ENCODE results near the gene FHIT. TPM values are rescaled to one million over a fixed set of nuclear protein-coding genes. Genes with fewer than 3 reads are reported as not detected.

Gene FHIT
- total and polyA plus RNA-seq, 2 donors from 2014 or later: 20.2 to 61.2 TPM

GRCh38 chr3:60887574-60887973 lies 363.7 kb downstream of the FHIT start:
- Histone ChIP-seq H3K36me3 (ENCODE audit: control insufficient read depth in 2 of 3, insufficient read depth in 3 of 3, low read length in 3 of 3) (no peaks in the 10 kb centered on the region), H3K4me1 (ENCODE audit: control insufficient read depth in 2 of 3, insufficient read depth in 2 of 3, low read depth in 1 of 3, low read length in 3 of 3) (peaks cover 0 to 4% (median 2%) of the 10 kb centered on the region in 3 donors), H3K27ac (ENCODE audit: low read depth in 2 of 2, low read length in 2 of 2) (no peak overlapping the region), H3K4me3 (ENCODE audit: low read length in 3 of 3) (no peak overlapping the region), H3K9me3 (ENCODE audit: control insufficient read depth in 2 of 3, insufficient read depth in 1 of 3, low read length in 3 of 3) (peaks cover 0 to 3% (median 0%) of the 10 kb centered on the region in 3 donors), H3K9ac (ENCODE audit: low read length in 3 of 3) (no peak overlapping the region), H3K27me3 (ENCODE audit: control insufficient read depth, insufficient read depth, low read length) (no peaks in the 10 kb centered on the region)
- intact Hi-C loops (cut with DNase I): no loop called here
- DNase-seq (peak in 2 of 5 donors; percentile 25 to 37), FAIRE-seq (no peak)
- TF ChIP-seq, protein P1, sequence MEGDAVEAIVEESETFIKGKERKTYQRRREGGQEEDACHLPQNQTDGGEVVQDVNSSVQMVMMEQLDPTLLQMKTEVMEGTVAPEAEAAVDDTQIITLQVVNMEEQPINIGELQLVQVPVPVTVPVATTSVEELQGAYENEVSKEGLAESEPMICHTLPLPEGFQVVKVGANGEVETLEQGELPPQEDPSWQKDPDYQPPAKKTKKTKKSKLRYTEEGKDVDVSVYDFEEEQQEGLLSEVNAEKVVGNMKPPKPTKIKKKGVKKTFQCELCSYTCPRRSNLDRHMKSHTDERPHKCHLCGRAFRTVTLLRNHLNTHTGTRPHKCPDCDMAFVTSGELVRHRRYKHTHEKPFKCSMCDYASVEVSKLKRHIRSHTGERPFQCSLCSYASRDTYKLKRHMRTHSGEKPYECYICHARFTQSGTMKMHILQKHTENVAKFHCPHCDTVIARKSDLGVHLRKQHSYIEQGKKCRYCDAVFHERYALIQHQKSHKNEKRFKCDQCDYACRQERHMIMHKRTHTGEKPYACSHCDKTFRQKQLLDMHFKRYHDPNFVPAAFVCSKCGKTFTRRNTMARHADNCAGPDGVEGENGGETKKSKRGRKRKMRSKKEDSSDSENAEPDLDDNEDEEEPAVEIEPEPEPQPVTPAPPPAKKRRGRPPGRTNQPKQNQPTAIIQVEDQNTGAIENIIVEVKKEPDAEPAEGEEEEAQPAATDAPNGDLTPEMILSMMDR (IDR thresholded peaks at IDR 0.05; ENCODE audit: borderline replicate concordance, extremely low read depth, insufficient read depth): no peak

- Histone ChIP-seq H3K36me3 (ENCODE audit: control insufficient read depth in 2 of 3, insufficient read depth in 3 of 3, low read length in 3 of 3) (no peaks in the 10 kb centered on the region), H3K27ac (ENCODE audit: low read depth in 2 of 2, low read length in 2 of 2) (no peak overlapping the region), H3K4me1 (ENCODE audit: control insufficient read depth in 2 of 3, insufficient read depth in 2 of 3, low read depth in 1 of 3, low read length in 3 of 3) (peaks cover 0 to 4% (median 2%) of the 10 kb centered on the region in 3 donors), H3K27me3 (ENCODE audit: control insufficient read depth, insufficient read depth, low read length) (no peaks in the 10 kb centered on the region), H3K4me3 (ENCODE audit: low read length in 3 of 3) (no peak overlapping the region), H3K9me3 (ENCODE audit: control insufficient read depth in 2 of 3, insufficient read depth in 1 of 3, low read length in 3 of 3) (peaks cover 0 to 7% (median 0%) of the 10 kb centered on the region in 3 donors), H3K9ac (ENCODE audit: low read length in 3 of 3) (no peak overlapping the region)
- intact Hi-C loops (cut with DNase I): no loop called here
- no peak for DNase-seq
- FAIRE-seq: no peak
- TF ChIP-seq, protein P1 (IDR thresholded peaks at IDR 0.05; ENCODE audit: borderline replicate concordance, extremely low read depth, insufficient read depth): no peak
Measured at GRCh38 chr3:60886518-60886917, 364.7 kb downstream of the FHIT start.

DNA sequence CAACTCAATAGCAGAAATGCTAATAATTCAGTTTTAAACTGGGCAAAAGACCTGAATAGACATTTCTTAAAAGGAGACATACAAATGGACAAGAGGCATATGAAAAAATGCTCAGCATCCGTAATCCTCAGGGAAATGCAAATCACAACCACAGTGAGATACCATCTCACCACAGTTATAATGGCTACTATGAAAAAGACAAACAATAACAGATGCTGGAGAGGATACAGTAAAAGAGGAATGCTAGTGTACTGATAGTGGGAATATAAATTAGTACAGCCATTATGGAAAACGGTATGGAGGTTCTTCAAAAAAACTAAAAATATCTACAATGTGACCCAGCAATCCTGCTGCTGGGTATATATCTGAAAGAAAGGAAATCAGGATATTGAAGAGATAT lies 367.2 kb downstream of the FHIT start:
- no peaks in the 10 kb centered on the region for H3K36me3 ChIP-seq (ENCODE audit: control insufficient read depth in 2 of 3, insufficient read depth in 3 of 3, low read length in 3 of 3)
- H3K9ac ChIP-seq (ENCODE audit: low read length in 3 of 3): no peak overlapping the region
- H3K4me3 ChIP-seq (ENCODE audit: low read length in 3 of 3): no peak overlapping the region
- H3K4me1 ChIP-seq (ENCODE audit: control insufficient read depth in 2 of 3, insufficient read depth in 2 of 3, low read depth in 1 of 3, low read length in 3 of 3): peaks cover 0 to 4% (median 2%) of the 10 kb centered on the region in 3 donors
- no peaks in the 10 kb centered on the region for H3K27me3 ChIP-seq (ENCODE audit: control insufficient read depth, insufficient read depth, low read length)
- intact Hi-C loops (cut with DNase I): no loop called here
- DNase-seq (no peak), FAIRE-seq (no peak)
- TF ChIP-seq, protein P1 (IDR thresholded peaks at IDR 0.05; ENCODE audit: borderline replicate concordance, extremely low read depth, insufficient read depth): no peak
- no peak overlapping the region for H3K27ac ChIP-seq (ENCODE audit: low read depth in 2 of 2, low read length in 2 of 2)
- peaks cover 0 to 13% (median 0%) of the 10 kb centered on the region in 3 donors for H3K9me3 ChIP-seq (ENCODE audit: control insufficient read depth in 2 of 3, insufficient read depth in 1 of 3, low read length in 3 of 3)

GRCh38 chr3:60877188-60877587 lies 374.1 kb downstream of the FHIT start:
- H3K9ac ChIP-seq (ENCODE audit: low read length in 3 of 3): no peak overlapping the region
- no peak overlapping the region for H3K27ac ChIP-seq (ENCODE audit: low read depth in 2 of 2, low read length in 2 of 2)
- H3K4me3 ChIP-seq (ENCODE audit: low read length in 3 of 3): no peak overlapping the region
- H3K27me3 ChIP-seq (ENCODE audit: control insufficient read depth, insufficient read depth, low read length): no peaks in the 10 kb centered on the region
- H3K36me3 ChIP-seq (ENCODE audit: control insufficient read depth in 2 of 3, insufficient read depth in 3 of 3, low read length in 3 of 3): no peaks in the 10 kb centered on the region
- intact Hi-C loops (cut with DNase I): no loop called here
- TF ChIP-seq, protein P1 (IDR thresholded peaks at IDR 0.05; ENCODE audit: borderline replicate concordance, extremely low read depth, insufficient read depth): no peak
- H3K9me3 ChIP-seq (ENCODE audit: control insufficient read depth in 2 of 3, insufficient read depth in 1 of 3, low read length in 3 of 3): peaks cover 0 to 7% (median 0%) of the 10 kb centered on the region in 3 donors
- no peak for FAIRE-seq
- no peaks in the 10 kb centered on the region for H3K4me1 ChIP-seq (ENCODE audit: control insufficient read depth in 2 of 3, insufficient read depth in 2 of 3, low read depth in 1 of 3, low read length in 3 of 3)
- no peak for DNase-seq

All from kidney (tissue), 14 donors.